H1 (cell line): Measurements from ENCODE around the gene PPP2R3B. TPM values are rescaled to one million over a fixed set of nuclear protein-coding genes. Genes with fewer than 3 reads are reported as not detected.
A peak's percentile ranks its signal among the peaks of the same experiment; 100 is the strongest.

Experiments used
- CTCF ChIA-PET: fragments of 300-600 bp; sonication (Branson Sonifier 250); formaldehyde crosslinking; loops from one replicate; lab custom pipeline; 2021; ENCODE audit not compliant: partially characterized antibody; lab: Charles Lee
- POLR2A ChIA-PET: fragments of 300-600 bp; sonication (Branson Sonifier 250); formaldehyde crosslinking; loops from one replicate; lab custom pipeline; 2021; ENCODE audit warnings: inconsistent platforms; ENCODE audit not compliant: partially characterized antibody; lab: Charles Lee
- DNase-seq, 2 experiments: peaks; one replicate each; pipeline versions ENCODE4 v3.0.0 to v3.0.0-alpha.2; 2010 to 2022; ENCODE audit warnings: low spot score in 2 of 2, low read depth in 1 of 2, mixed read lengths in 1 of 2
- FAIRE-seq: peaks from 2 replicates; lab custom pipeline; 2011; peaks lifted over from hg19 to GRCh38; lab: Jason Lieb, UNC
- H2AFZ ChIP-seq: 2 replicates; pipeline ENCODE4 v1.8.1; 2012; ENCODE audit warnings: low read length, inconsistent platforms
- H2AK5ac ChIP-seq: 2 replicates; pipeline ENCODE4 v1.6.1; 2013; ENCODE audit warnings: low read depth, low read length
- H2BK120ac ChIP-seq: replicated peaks from 2 replicates; pipeline ENCODE3; 2013; ENCODE audit warnings: low read depth, low read length, inconsistent platforms
- H2BK12ac ChIP-seq: 2 replicates; pipeline ENCODE4 v1.6.1; 2013; ENCODE audit warnings: low read depth, low read length
- H2BK15ac ChIP-seq: 2 replicates; pipeline ENCODE4 v1.6.1; 2013; ENCODE audit warnings: low read length
- H2BK20ac ChIP-seq: 2 replicates; pipeline ENCODE4 v1.6.1; 2013; ENCODE audit warnings: low read length
- H2BK5ac ChIP-seq: 2 replicates; pipeline ENCODE4 v1.6.1; 2013; ENCODE audit warnings: low read depth, low read length
- H3K14ac ChIP-seq: 2 replicates; pipeline ENCODE4 v1.6.1; 2013; ENCODE audit warnings: inconsistent platforms; ENCODE audit not compliant: insufficient read length
- H3K18ac ChIP-seq: 2 replicates; pipeline ENCODE4 v1.6.1; 2013; ENCODE audit warnings: low read length; ENCODE audit errors: extremely low read depth
- H3K23ac ChIP-seq: 2 replicates; pipeline ENCODE4 v1.6.1; 2013; ENCODE audit warnings: inconsistent platforms; ENCODE audit not compliant: insufficient read length
- H3K23me2 ChIP-seq: 2 replicates; pipeline ENCODE4 v1.6.1; 2013; ENCODE audit warnings: low read depth, low read length
- H3K27ac ChIP-seq: 2 replicates; pipeline ENCODE4 v1.6.1; 2011; ENCODE audit warnings: low read depth, low read length, inconsistent platforms
- H3K27me3 ChIP-seq, 4 experiments: replicated peaks in 1 of 4; 1 replicate in 1 of 4; 2 replicates in 3 of 4; pipeline versions ENCODE4 v1.6.1 to v1.8.1; 2011 to 2013; ENCODE audit warnings: low read length in 3 of 4, mild to moderate bottlenecking in 3 of 4, inconsistent platforms in 2 of 4, mixed read lengths in 2 of 4, moderate library complexity in 1 of 4; ENCODE audit not compliant: control insufficient read depth in 3 of 4, insufficient read depth in 3 of 4; ENCODE audit errors: extremely low read depth in 1 of 4
- H3K36me3 ChIP-seq, 4 experiments: 2 replicates each; pipeline versions ENCODE4 v1.6.1 to v1.8.1; 2011 to 2013; ENCODE audit warnings: mild to moderate bottlenecking in 4 of 4, low read length in 3 of 4, moderate library complexity in 2 of 4, control low read depth in 1 of 4, inconsistent platforms in 1 of 4; ENCODE audit not compliant: insufficient read depth in 4 of 4, control insufficient read depth in 2 of 4
- H3K4ac ChIP-seq: replicated peaks from 2 replicates; pipeline ENCODE3; 2013; ENCODE audit warnings: low read length, low read depth, mixed read lengths, inconsistent platforms; ENCODE audit not compliant: insufficient read length
- H3K4me1 ChIP-seq, 4 experiments: replicated peaks in 1 of 4; 1 replicate in 1 of 4; 2 replicates in 3 of 4; pipeline versions ENCODE4 v1.6.1 to v1.8.1; 2011 to 2013; ENCODE audit warnings: low read length in 3 of 4, inconsistent platforms in 2 of 4, mixed read lengths in 1 of 4; ENCODE audit not compliant: insufficient read depth in 4 of 4, control insufficient read depth in 3 of 4
- H3K4me2 ChIP-seq, 2 experiments: 2 replicates each; pipeline versions ENCODE4 v1.6.1 to v1.8.1; 2011 to 2013; ENCODE audit warnings: low read depth in 2 of 2, low read length in 2 of 2, control low read depth in 1 of 2, inconsistent platforms in 1 of 2, mild to moderate bottlenecking in 1 of 2; ENCODE audit not compliant: insufficient read depth in 1 of 2
- H3K4me3 ChIP-seq, 4 experiments: fragments of 200-600, 300-600 bp in 1 of 4; sonication (generic), shearing (Covaris generic), sonication (Bioruptor Twin) in 1 of 4; 2 replicates each; pipeline versions ENCODE4 v1.5.1 to v1.8.1; 2011 to 2016; ENCODE audit warnings: low read length in 4 of 4, low read depth in 3 of 4, control low read depth in 2 of 4, inconsistent platforms in 2 of 4, mild to moderate bottlenecking in 2 of 4, mixed read lengths in 1 of 4, moderate library complexity in 1 of 4; ENCODE audit not compliant: insufficient read depth in 2 of 4; ENCODE audit errors: extremely low read depth in 1 of 4
- H3K56ac ChIP-seq: replicated peaks from 2 replicates; pipeline ENCODE3; 2013; ENCODE audit warnings: low read depth, mild to moderate bottlenecking, mixed read lengths, low read length, inconsistent platforms; ENCODE audit not compliant: insufficient read length
- H3K79me1 ChIP-seq: 2 replicates; pipeline ENCODE4 v1.6.1; 2013; ENCODE audit warnings: low read depth, low read length, control low read depth
- H3K79me2 ChIP-seq, 2 experiments: 2 replicates each; pipeline versions ENCODE4 v1.6.1 to v1.8.1; 2012 to 2013; ENCODE audit warnings: low read length in 2 of 2, mild to moderate bottlenecking in 2 of 2, inconsistent platforms in 1 of 2; ENCODE audit not compliant: insufficient read depth in 2 of 2, control insufficient read depth in 1 of 2
- H3K9ac ChIP-seq, 4 experiments: replicated peaks in 1 of 4; 1 replicate in 1 of 4; 2 replicates in 3 of 4; pipeline versions ENCODE4 v1.6.1 to v1.8.1; 2011 to 2013; ENCODE audit warnings: low read depth in 3 of 4, low read length in 3 of 4, control low read depth in 2 of 4, mild to moderate bottlenecking in 2 of 4, moderate library complexity in 2 of 4, inconsistent platforms in 1 of 4; ENCODE audit errors: extremely low read depth in 1 of 4
- H3K9me3 ChIP-seq, 2 experiments: 2 replicates each; pipeline versions ENCODE4 v1.6.1 to v1.8.1; 2012 to 2013; ENCODE audit warnings: mild to moderate bottlenecking in 2 of 2, moderate library complexity in 2 of 2, control low read depth in 1 of 2, inconsistent platforms in 1 of 2, low read depth in 1 of 2, low read length in 1 of 2, mixed read lengths in 1 of 2; ENCODE audit not compliant: insufficient read depth in 2 of 2
- H4K20me1 ChIP-seq, 2 experiments: replicated peaks in 1 of 2; 2 replicates each; pipeline versions ENCODE3 to v1.8.1; 2011 to 2013; ENCODE audit warnings: inconsistent platforms in 2 of 2, low read length in 2 of 2, mild to moderate bottlenecking in 1 of 2; ENCODE audit not compliant: insufficient read depth in 2 of 2, control insufficient read depth in 1 of 2
- H4K5ac ChIP-seq: 2 replicates; pipeline ENCODE4 v1.6.1; 2013; ENCODE audit warnings: low read length, low read depth, mixed read lengths, inconsistent platforms; ENCODE audit not compliant: insufficient read length
- H4K8ac ChIP-seq: 2 replicates; pipeline ENCODE4 v1.8.0; 2013; ENCODE audit warnings: mild to moderate bottlenecking, moderate library complexity, low read length, inconsistent platforms; ENCODE audit not compliant: insufficient read depth; ENCODE audit errors: extremely low read depth
- H4K91ac ChIP-seq: replicated peaks from 2 replicates; pipeline ENCODE3; 2013; ENCODE audit warnings: low read length, mixed read lengths, inconsistent platforms; ENCODE audit not compliant: insufficient read length
- EZH2 ChIP-seq: fragments of 200-600 bp; sonication (generic); IDR thresholded peaks from 2 replicates; pipeline ENCODE4 v1.7.1; 2012; ENCODE audit warnings: low read depth, mild to moderate bottlenecking, moderate library complexity, low read length, inconsistent platforms; ENCODE audit not compliant: severe bottlenecking
- SIN3A ChIP-seq, 2 experiments: IDR thresholded peaks in 1 of 2; conservative IDR thresholded peaks in 1 of 2; 2 replicates each; pipeline ENCODE4 v1.6.1; 2011 to 2012; ENCODE audit warnings: low read length in 2 of 2, improper control_type of control experiment in 1 of 2, low read depth in 1 of 2, mild to moderate bottlenecking in 1 of 2
- TBP ChIP-seq: IDR thresholded peaks from 2 replicates; pipeline ENCODE4 v1.6.1; 2011; ENCODE audit warnings: low read depth, low read length, improper control_type of control experiment
- TEAD4 ChIP-seq: IDR thresholded peaks from 2 replicates; pipeline ENCODE4 v1.6.1; 2012; ENCODE audit warnings: low read depth, low read length, inconsistent platforms, mixed read lengths
- WGBS, 2 experiments: shearing (Covaris generic) in 1 of 2; methylation state at CpG; one replicate each; pipeline versions ENCODE4 v1.1.6 to v1.1.7; 2013 to 2015; ENCODE audit warnings: low lambda C conversion rate in 2 of 2, mixed read lengths in 2 of 2, inconsistent platforms in 1 of 2, low coverage in 1 of 2, missing lambda C conversion rate in 1 of 2; ENCODE audit not compliant: insufficient replicate concordance in 2 of 2, insufficient coverage in 1 of 2, insufficient read length in 1 of 2; ENCODE audit errors: extremely low coverage in 1 of 2, missing lambda C conversion rate in 1 of 2; 5-methylcytosine and 5-hydroxymethylcytosine counted together
- polyA plus RNA-seq, 7 experiments: library from polyadenylated mRNA; depleted of rRNA in 3 of 7; stranded (reverse) in 5 of 7; unstranded in 2 of 7; fragments of >200 nt in 5 of 7; fragments of 200-250 nt in 2 of 7; gene quantifications; 1 replicate in 5 of 7; 2 replicates in 1 of 7; 4 replicates in 1 of 7; pipeline versions ENCODE4 v1.2.1 to v1.2.3, GENCODE V29; 2011 to 2013; ENCODE audit warnings: missing spikeins in 2 of 7, mixed read lengths in 2 of 7
- total RNA-seq: library from RNA; stranded (reverse); fragmentation: NEBNext Ultra II Directional; extraction: Animal tissue kit (Norgen Biotek cat#: 25700); gene quantifications from 2 replicates; pipeline ENCODE4 v1.2.1, GENCODE V29; 2021
- TF ChIP-seq, protein P1 (sequence below): IDR thresholded peaks from 2 replicates; pipeline ENCODE4 v1.6.1; 2012; ENCODE audit warnings: low read length, inconsistent platforms
- TF ChIP-seq, protein P2 (sequence below), 3 experiments: IDR thresholded peaks; 1 replicate in 2 of 3; 2 replicates in 1 of 3; pipeline versions ENCODE4 v1.5.1 to v1.6.1; 2011; ENCODE audit warnings: low read length in 3 of 3, mild to moderate bottlenecking in 3 of 3, inconsistent platforms in 2 of 3, low read depth in 1 of 3, moderate library complexity in 1 of 3; ENCODE audit not compliant: insufficient read depth in 1 of 3; ENCODE audit errors: control extremely low read depth in 1 of 3

Gene PPP2R3B
- total and polyA plus RNA-seq, 2 of the 8 experiments (the other 6 are each of a cell fraction or from before 2014, with no cell fraction given), result 47.6 to 86.7 TPM

DNA sequence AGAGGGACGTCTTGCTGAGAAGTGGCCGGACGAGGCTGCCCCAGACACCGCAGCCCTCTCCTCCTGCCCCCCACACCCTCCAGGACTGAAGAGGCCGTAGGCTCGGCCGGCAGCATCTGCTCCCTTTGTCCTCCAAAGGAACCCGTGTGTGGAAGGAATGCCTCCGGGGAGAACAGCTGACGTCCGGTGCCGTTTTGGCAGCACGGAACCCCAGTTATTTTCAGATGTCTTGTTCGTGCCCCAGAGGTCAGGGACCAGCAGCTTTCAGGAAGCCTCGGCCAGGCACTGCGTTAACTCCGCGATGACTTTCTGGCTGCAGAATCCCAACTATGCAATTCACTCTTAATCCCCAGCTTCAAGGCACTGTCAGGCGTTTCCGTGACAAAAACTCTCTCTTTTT, 10.9 kb upstream of the PPP2R3B start:
- no peaks in the 10 kb centered on the region for H3K79me2 ChIP-seq
- H2AK5ac ChIP-seq, result no peak overlapping the region
- no peak overlapping the region; the same call in 1 of the 2 replicates for H2BK15ac ChIP-seq
- H3K27me3 ChIP-seq, result no peaks in the 10 kb centered on the region
- peak overlapping the region; percentile 40; the same call in 1 of the 2 replicates for H2BK20ac ChIP-seq
- no peak overlapping the region for H2AFZ ChIP-seq
- no peak overlapping the region for H4K91ac ChIP-seq
- ChIA-PET POLR2A (no interaction called here), CTCF (no interaction called here)
- 62% methylated on average over 15 of the region's 20 CpGs; no CpG with 5 or more reads in 1 of the 2 experiments for WGBS, 2 experiments
- no peaks in the 10 kb centered on the region for H4K20me1 ChIP-seq
- H3K79me1 ChIP-seq, result no peaks in the 10 kb centered on the region
- no peaks in the 10 kb centered on the region for H3K23me2 ChIP-seq
- 0 out of 8 replicates have a peak overlapping the region, but pooled peaks of 1 of the 4 experiments have one; percentile 3 for H3K4me3 ChIP-seq
- no peak overlapping the region for H3K23ac ChIP-seq
- FAIRE-seq (no peak), DNase-seq (peak; percentile 59 to 60)
- H3K9me3 ChIP-seq, result no peaks in the 10 kb centered on the region; a peak in 1 of 4 replicates
- H3K18ac ChIP-seq, result no peak overlapping the region; the same call in none of the 2 replicates
- H2BK12ac ChIP-seq, result no peak overlapping the region
- no peak overlapping the region for H3K9ac ChIP-seq
- no peak overlapping the region for H3K14ac ChIP-seq
- H3K56ac ChIP-seq, result peak overlapping the region; percentile 12
- 0 out of 7 replicates have a peak, but pooled peaks cover 0 to 3% (median 0%) of the 10 kb centered on the region in 4 experiments for H3K4me1 ChIP-seq
- H2BK5ac ChIP-seq, result no peak overlapping the region
- H4K8ac ChIP-seq, result peak overlapping the region; percentile 82; the same call in 1 of the 2 replicates
- TF ChIP-seq TBP (peak; percentile 15; the same call in 1 of the 2 replicates), EZH2 (no peak), SIN3A (conservative IDR thresholded peaks at IDR 0.05 in 1 of 2, IDR thresholded peaks at IDR 0.05 in 1 of 2; ENCODE audit: low read depth in 1 of 2, low read length in 2 of 2) (0 out of 4 replicates have a peak, but pooled peaks of 1 of the 2 experiments have one; percentile 26), TEAD4 (peak; percentile 83)
- TF ChIP-seq, protein P1, sequence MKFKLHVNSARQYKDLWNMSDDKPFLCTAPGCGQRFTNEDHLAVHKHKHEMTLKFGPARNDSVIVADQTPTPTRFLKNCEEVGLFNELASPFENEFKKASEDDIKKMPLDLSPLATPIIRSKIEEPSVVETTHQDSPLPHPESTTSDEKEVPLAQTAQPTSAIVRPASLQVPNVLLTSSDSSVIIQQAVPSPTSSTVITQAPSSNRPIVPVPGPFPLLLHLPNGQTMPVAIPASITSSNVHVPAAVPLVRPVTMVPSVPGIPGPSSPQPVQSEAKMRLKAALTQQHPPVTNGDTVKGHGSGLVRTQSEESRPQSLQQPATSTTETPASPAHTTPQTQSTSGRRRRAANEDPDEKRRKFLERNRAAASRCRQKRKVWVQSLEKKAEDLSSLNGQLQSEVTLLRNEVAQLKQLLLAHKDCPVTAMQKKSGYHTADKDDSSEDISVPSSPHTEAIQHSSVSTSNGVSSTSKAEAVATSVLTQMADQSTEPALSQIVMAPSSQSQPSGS, result no peak
- TF ChIP-seq, protein P2, sequence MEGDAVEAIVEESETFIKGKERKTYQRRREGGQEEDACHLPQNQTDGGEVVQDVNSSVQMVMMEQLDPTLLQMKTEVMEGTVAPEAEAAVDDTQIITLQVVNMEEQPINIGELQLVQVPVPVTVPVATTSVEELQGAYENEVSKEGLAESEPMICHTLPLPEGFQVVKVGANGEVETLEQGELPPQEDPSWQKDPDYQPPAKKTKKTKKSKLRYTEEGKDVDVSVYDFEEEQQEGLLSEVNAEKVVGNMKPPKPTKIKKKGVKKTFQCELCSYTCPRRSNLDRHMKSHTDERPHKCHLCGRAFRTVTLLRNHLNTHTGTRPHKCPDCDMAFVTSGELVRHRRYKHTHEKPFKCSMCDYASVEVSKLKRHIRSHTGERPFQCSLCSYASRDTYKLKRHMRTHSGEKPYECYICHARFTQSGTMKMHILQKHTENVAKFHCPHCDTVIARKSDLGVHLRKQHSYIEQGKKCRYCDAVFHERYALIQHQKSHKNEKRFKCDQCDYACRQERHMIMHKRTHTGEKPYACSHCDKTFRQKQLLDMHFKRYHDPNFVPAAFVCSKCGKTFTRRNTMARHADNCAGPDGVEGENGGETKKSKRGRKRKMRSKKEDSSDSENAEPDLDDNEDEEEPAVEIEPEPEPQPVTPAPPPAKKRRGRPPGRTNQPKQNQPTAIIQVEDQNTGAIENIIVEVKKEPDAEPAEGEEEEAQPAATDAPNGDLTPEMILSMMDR (IDR thresholded peaks at IDR 0.05; ENCODE audit: control extremely low read depth in 1 of 3, insufficient read depth in 1 of 3, low read depth in 1 of 3, low read length in 3 of 3), result no peak
- H3K4ac ChIP-seq, result no peak overlapping the region
- peak overlapping the region; percentile 41; the same call in 1 of the 2 replicates for H3K27ac ChIP-seq
- H3K4me2 ChIP-seq, result peak overlapping the region; percentile 1 to 36; a peak in 3 of 4 replicates
- H4K5ac ChIP-seq, result no peak overlapping the region
- H3K36me3 ChIP-seq, result no peaks in the 10 kb centered on the region
- no peak overlapping the region for H2BK120ac ChIP-seq
